GM12873 (cell line): Measurements from ENCODE around the gene JPH4.

ENCODE experiments used
- TF ChIP-seq, protein P1 (sequence below): IDR thresholded peaks from 2 replicates; pipeline ENCODE4 v1.5.1; 2012; ENCODE audit warnings: low read depth, mild to moderate bottlenecking, moderate library complexity, low read length, control low read depth; ENCODE audit not compliant: insufficient read depth; ENCODE audit errors: missing control alignments

The JPH4 gene

DNA sequence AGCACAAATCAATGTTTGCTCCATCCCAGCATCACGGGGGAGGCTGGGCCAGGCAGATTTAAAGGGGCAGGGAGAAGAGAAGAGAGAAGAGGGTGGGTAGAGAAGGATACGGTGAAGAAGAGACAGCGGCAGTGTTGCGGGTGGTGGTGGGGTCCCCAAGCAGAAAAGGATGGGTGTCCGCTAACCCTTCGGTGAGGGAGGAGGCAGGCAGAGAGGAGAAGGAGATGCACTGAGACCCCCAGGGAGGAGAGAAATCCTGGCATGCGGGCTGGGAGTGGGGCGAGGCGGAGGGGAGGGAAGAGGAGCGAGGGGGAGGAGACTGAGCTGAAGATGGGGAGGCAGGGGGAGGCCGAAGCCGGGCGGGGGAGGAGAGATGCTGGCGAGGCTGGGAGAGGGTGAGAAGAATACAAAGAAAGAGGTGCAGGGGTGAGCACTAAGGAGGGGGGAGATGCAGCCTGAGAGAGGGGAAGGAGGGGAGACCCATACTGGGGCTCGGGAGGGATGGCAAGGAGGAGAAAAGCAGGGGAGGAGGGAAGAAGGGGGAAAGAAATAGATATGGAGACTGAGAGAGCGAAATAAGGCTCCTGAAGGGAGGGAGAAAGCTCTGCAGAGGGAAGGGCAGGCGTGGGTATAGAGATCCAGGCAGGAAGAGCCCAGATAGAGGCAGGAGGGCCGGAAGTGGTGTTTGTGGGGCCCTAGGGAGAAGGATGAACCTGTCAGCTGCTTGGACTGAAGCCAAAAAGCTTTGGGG lies at the start of gene JPH4:
TSS of gene JPH4 (minus strand) at position 231 of the 751 bp plus-strand sequence. CDS start 1,337 bp downstream, outside the sequence.
- TF ChIP-seq, protein P1, sequence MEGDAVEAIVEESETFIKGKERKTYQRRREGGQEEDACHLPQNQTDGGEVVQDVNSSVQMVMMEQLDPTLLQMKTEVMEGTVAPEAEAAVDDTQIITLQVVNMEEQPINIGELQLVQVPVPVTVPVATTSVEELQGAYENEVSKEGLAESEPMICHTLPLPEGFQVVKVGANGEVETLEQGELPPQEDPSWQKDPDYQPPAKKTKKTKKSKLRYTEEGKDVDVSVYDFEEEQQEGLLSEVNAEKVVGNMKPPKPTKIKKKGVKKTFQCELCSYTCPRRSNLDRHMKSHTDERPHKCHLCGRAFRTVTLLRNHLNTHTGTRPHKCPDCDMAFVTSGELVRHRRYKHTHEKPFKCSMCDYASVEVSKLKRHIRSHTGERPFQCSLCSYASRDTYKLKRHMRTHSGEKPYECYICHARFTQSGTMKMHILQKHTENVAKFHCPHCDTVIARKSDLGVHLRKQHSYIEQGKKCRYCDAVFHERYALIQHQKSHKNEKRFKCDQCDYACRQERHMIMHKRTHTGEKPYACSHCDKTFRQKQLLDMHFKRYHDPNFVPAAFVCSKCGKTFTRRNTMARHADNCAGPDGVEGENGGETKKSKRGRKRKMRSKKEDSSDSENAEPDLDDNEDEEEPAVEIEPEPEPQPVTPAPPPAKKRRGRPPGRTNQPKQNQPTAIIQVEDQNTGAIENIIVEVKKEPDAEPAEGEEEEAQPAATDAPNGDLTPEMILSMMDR, result no peak

DNA sequence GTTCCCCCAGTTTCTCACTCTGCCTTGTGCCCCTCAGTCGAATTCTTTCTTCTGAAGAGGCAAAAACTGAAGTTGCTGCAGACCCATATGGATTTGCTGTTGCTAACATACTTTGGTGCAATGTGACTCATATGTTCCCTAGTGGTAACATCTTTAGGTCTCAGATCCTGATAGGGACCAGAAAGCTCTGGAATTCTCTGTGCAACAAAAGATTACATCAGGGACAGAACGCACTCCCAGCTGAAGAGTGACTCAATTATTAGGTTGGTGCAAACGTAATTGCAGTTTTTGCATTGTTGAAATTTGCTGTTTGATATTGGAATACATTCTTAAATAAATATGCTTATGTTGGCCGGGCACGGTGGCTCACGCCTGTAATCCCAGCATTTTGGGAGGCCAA lies 49.4 kb upstream of the JPH4 start:
- TF ChIP-seq, protein P1, result no peak

GRCh38 chr14:23626946-23627345 lies 48.4 kb upstream of the JPH4 start:
- TF ChIP-seq, protein P1, result no peak

DNA sequence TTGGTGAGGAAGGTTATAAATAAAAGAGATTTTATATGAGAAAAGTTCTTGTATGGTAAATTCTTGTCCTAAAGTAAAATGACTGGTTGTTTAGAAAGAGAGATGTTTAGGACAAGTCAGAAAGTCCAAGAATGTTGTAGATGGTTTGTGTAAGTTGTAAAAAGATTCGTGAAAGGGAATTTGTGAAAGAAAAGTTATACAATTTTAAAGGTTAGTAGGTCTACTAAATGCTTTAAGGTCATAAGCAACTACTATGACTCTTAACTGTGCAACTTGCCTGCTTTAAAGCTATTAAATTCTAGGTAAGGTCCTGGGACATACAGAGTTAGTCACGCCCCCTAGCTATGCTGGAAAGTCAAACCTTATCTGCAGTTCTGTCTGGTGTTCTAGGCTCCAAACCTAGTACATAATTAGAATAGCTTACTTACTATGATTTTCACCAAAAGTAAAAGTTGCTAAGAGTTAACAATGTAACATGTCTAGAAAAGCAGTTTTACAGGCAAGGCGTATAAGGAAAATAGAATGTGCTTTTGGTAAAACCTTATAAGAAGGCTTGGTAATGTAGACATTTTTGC lies 46.3 kb upstream of the JPH4 start:
- TF ChIP-seq, protein P1, result no peak

DNA sequence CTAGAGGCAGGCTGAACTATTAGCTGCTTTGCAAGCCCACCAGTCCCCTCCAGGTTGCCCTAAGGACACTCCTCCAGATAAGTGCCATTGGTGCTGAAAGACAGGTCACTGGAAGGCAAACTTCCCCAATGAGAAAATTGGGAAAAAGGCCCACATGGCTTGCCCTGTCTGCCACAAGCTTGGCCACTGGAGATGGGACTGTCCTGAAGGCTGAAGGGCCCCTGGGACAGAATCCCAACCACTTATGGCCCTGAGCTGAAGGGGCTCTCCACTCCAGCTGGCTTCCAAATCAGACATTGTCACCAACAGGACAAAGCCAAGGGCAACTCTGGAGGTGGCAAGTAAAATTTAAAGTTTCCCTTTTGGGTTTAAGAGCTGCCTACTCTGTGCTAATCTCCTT lies 45.4 kb upstream of the JPH4 start:
- TF ChIP-seq, protein P1, result no peak

GRCh38 chr14:23622990-23623389 lies 44.4 kb upstream of the JPH4 start:
- TF ChIP-seq, protein P1, result no peak

GRCh38 chr14:23621932-23622730 lies 43.5 kb upstream of the JPH4 start:
- TF ChIP-seq, protein P1, result no peak
